ENCODE measurements around the gene NR3C1.

The NR3C1 gene

GRCh38 chr5:143251190-143251589, 152.3 kb downstream of the NR3C1 start:
- no peak for DNase-seq

- DNase-seq: no peak
Measured at GRCh38 chr5:143249851-143250250, 153.6 kb downstream of the NR3C1 start.

- no peak for DNase-seq
Measured at GRCh38 chr5:143248822-143249579, 154.5 kb downstream of the NR3C1 start.

GRCh38 chr5:143248391-143248790, 155.1 kb downstream of the NR3C1 start:
- DNase-seq: no peak

- DNase-seq: no peak
Measured at GRCh38 chr5:143247134-143247815, 156.2 kb downstream of the NR3C1 start.

GRCh38 chr5:143245929-143246561, 157.4 kb downstream of the NR3C1 start:
- DNase-seq: no peak

- no peak for DNase-seq
Measured at GRCh38 chr5:143244990-143245389, 158.5 kb downstream of the NR3C1 start.

- DNase-seq: no peak
Measured at GRCh38 chr5:143244000-143244736, 159.3 kb downstream of the NR3C1 start.

- no peak for DNase-seq
Measured at GRCh38 chr5:143243103-143243502, 160.4 kb downstream of the NR3C1 start.

GRCh38 chr5:143241892-143242291, 161.6 kb downstream of the NR3C1 start:
- DNase-seq: no peak

GRCh38 chr5:143239882-143240518, 163.5 kb downstream of the NR3C1 start:
- no peak for DNase-seq

- DNase-seq: no peak
Measured at GRCh38 chr5:143238620-143239019, 164.9 kb downstream of the NR3C1 start.

- DNase-seq: no peak
Measured at GRCh38 chr5:143237664-143238063, 165.8 kb downstream of the NR3C1 start.

- no peak for DNase-seq
Measured at GRCh38 chr5:143236682-143237081, 166.8 kb downstream of the NR3C1 start.

- DNase-seq: no peak
Measured at GRCh38 chr5:143235423-143235822, 168.1 kb downstream of the NR3C1 start.

GRCh38 chr5:143234162-143234842, 169.2 kb downstream of the NR3C1 start:
- DNase-seq: no peak

GRCh38 chr5:143233031-143233430, 170.5 kb downstream of the NR3C1 start:
- no peak for DNase-seq

- DNase-seq: no peak
Measured at GRCh38 chr5:143231973-143232812, 171.3 kb downstream of the NR3C1 start.

GRCh38 chr5:143231416-143231815, 172.1 kb downstream of the NR3C1 start:
- no peak for DNase-seq

- DNase-seq: no peak
Measured at GRCh38 chr5:143230676-143230996, 172.8 kb downstream of the NR3C1 start.

- no peak for DNase-seq
Measured at GRCh38 chr5:143229896-143230675, 173.4 kb downstream of the NR3C1 start.
